ENCODE results near the gene DLGAP1.

DNA sequence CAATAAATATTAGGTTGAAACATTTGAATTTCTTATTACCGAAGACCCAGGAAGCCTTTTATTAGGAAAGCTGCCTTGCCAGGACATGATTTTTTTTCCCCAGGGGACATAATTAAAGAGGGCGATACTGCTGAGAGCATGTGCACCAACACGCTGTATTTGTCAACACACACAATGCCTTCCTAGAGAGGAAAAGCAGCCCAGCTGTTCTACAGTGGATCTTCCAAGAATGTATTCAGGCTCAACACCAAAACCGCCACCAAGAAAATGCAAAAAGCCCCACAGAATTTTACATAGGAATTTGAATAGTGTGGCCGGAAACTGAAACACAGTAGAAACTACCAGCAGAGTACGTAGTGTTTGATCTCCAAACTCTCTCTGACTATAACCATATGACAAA is 320.4 kb downstream of the DLGAP1 start:
- TF ChIP-seq, protein P1, sequence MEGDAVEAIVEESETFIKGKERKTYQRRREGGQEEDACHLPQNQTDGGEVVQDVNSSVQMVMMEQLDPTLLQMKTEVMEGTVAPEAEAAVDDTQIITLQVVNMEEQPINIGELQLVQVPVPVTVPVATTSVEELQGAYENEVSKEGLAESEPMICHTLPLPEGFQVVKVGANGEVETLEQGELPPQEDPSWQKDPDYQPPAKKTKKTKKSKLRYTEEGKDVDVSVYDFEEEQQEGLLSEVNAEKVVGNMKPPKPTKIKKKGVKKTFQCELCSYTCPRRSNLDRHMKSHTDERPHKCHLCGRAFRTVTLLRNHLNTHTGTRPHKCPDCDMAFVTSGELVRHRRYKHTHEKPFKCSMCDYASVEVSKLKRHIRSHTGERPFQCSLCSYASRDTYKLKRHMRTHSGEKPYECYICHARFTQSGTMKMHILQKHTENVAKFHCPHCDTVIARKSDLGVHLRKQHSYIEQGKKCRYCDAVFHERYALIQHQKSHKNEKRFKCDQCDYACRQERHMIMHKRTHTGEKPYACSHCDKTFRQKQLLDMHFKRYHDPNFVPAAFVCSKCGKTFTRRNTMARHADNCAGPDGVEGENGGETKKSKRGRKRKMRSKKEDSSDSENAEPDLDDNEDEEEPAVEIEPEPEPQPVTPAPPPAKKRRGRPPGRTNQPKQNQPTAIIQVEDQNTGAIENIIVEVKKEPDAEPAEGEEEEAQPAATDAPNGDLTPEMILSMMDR (IDR thresholded peaks at IDR 0.05): no peak
- TF ChIP-seq POLR2A (IDR thresholded peaks at IDR 0.05): no peak

Measured in right lobe of liver (tissue), 4 donors.